GM12878 (cell line): ENCODE data around the gene STK4. TPM values are rescaled to one million over a fixed set of nuclear protein-coding genes. Genes with fewer than 3 reads are reported as not detected.
A peak's percentile ranks its signal among the peaks of the same experiment; 100 is the strongest.

ENCODE experiments used
- ATAC-seq: fragments of 200-7000 bp; cut with Tn5 transposase; 3 replicates; pipeline ENCODE4 v1.9.1; 2020; ENCODE audit warnings: mild to moderate bottlenecking, moderate library complexity
- BruUV-seq: library from RNA; stranded (reverse); fragments of 400-500 nt; replicated peaks from 2 replicates; lab custom pipeline; 2021; lab: Mats Ljungman, UMichigan
- CTCF ChIA-PET: fragments of 300-600 bp; sonication (Branson Sonifier 250); formaldehyde crosslinking; extraction: SDS; loops from one replicate; lab custom pipeline; 2021; ENCODE audit warnings: inconsistent platforms; lab: Yijun Ruan, JAX
- POLR2A ChIA-PET: fragments of 350-600 bp; formaldehyde crosslinking; extraction: SDS; loops from one replicate; lab custom pipeline; 2021; ENCODE audit warnings: inconsistent platforms; lab: Charles Lee
- RAD21 ChIA-PET: fragments of 300-600 bp; sonication (Branson Sonifier 250); formaldehyde crosslinking; loops from one replicate; lab custom pipeline; 2023; ENCODE audit warnings: antibody characterized with exemption; ENCODE audit not compliant: unreplicated experiment; lab: Charles Lee
- SMC1A ChIA-PET: fragments of 300-600 bp; sonication (Branson Sonifier 250); formaldehyde crosslinking; loops from one replicate; lab custom pipeline; 2023; ENCODE audit not compliant: unreplicated experiment, uncharacterized antibody; lab: Charles Lee
- DNase-seq: peaks from one replicate; pipeline ENCODE4 v3.0.0-alpha.2; 2011; ENCODE audit warnings: low read depth, low spot score
- FAIRE-seq: peaks from 3 replicates; lab custom pipeline; 2011; peaks lifted over from hg19 to GRCh38; lab: Jason Lieb, UNC
- H2AFZ ChIP-seq: 2 replicates; pipeline ENCODE4 v1.6.0; 2011; ENCODE audit warnings: low read depth, low read length, control low read depth; ENCODE audit not compliant: control insufficient read depth
- H3K27ac ChIP-seq: 2 replicates; pipeline ENCODE4 v1.5.1; 2011; ENCODE audit warnings: control low read depth; ENCODE audit not compliant: control insufficient read depth, insufficient read depth
- H3K27me3 ChIP-seq, 2 experiments: replicated peaks in 1 of 2; 2 replicates each; pipeline versions ENCODE4 v1.6.0 to v1.6.1; 2011; ENCODE audit warnings: low read length in 1 of 2; ENCODE audit not compliant: control insufficient read depth in 2 of 2, insufficient read depth in 2 of 2
- H3K36me3 ChIP-seq, 2 experiments: 2 replicates each; pipeline ENCODE4 v1.5.1; 2011; ENCODE audit warnings: low read length in 1 of 2; ENCODE audit not compliant: control insufficient read depth in 2 of 2, insufficient read depth in 2 of 2
- H3K4me1 ChIP-seq: 2 replicates; pipeline ENCODE4 v1.6.1; 2011; ENCODE audit warnings: mild to moderate bottlenecking, low read length, moderate library complexity, mixed read lengths; ENCODE audit not compliant: control insufficient read depth, insufficient read depth
- H3K4me2 ChIP-seq: 2 replicates; pipeline ENCODE4 v1.6.0; 2011; ENCODE audit warnings: control low read depth; ENCODE audit not compliant: control insufficient read depth, insufficient read depth
- H3K4me3 ChIP-seq: fragments of 200-600 bp; sonication (generic); 2 replicates; pipeline ENCODE4 v1.5.1; 2016
- H3K79me2 ChIP-seq: 2 replicates; pipeline ENCODE4 v1.6.0; 2011; ENCODE audit warnings: low read length; ENCODE audit not compliant: control insufficient read depth, insufficient read depth
- H3K9ac ChIP-seq: 2 replicates; pipeline ENCODE4 v1.8.0; 2011; ENCODE audit warnings: low read length, control low read depth, mixed read lengths; ENCODE audit not compliant: control insufficient read depth, insufficient read depth
- H3K9me3 ChIP-seq: replicated peaks from 3 replicates; pipeline ENCODE4 v1.5.1; 2011; ENCODE audit warnings: mild to moderate bottlenecking, low read length; ENCODE audit not compliant: control insufficient read depth, insufficient read depth
- H4K20me1 ChIP-seq: 2 replicates; pipeline ENCODE4 v1.6.0; 2011; ENCODE audit not compliant: control insufficient read depth, insufficient read depth
- BRCA1 ChIP-seq: IDR thresholded peaks from 2 replicates; pipeline ENCODE4 v1.6.1; 2011; ENCODE audit warnings: low read depth, low read length, improper control_type of control experiment
- EED ChIP-seq: sonication (generic); IDR thresholded peaks from 2 replicates; pipeline ENCODE4 v1.6.1; 2016; ENCODE audit warnings: antibody characterized with exemption, low read depth
- HDAC2 ChIP-seq: fragments of 200-600 bp; sonication (generic); IDR thresholded peaks from 2 replicates; pipeline ENCODE4 v1.6.1; 2017
- IKZF2 ChIP-seq, 2 experiments: fragments of 450-650 bp; IDR thresholded peaks; 2 replicates each; pipeline ENCODE4 v1.6.1; 2017; ENCODE audit warnings: mild to moderate bottlenecking in 2 of 2, moderate library complexity in 2 of 2
- IRF3 ChIP-seq: fragments of 450-650 bp; IDR thresholded peaks from 2 replicates; pipeline ENCODE4 v1.6.1; 2014; ENCODE audit warnings: mild to moderate bottlenecking
- KAT2A ChIP-seq: conservative IDR thresholded peaks from 2 replicates; pipeline ENCODE4 v1.6.1; 2011; ENCODE audit warnings: low read depth, low read length; ENCODE audit not compliant: control insufficient read depth
- KDM1A ChIP-seq: fragments of 200-600 bp; sonication (generic); IDR thresholded peaks from 2 replicates; pipeline ENCODE4 v1.6.1; 2016; ENCODE audit warnings: borderline replicate concordance
- KLF5 ChIP-seq: fragments of 450-650 bp; IDR thresholded peaks from 2 replicates; pipeline ENCODE4 v1.6.1; 2014; ENCODE audit warnings: mild to moderate bottlenecking; ENCODE audit not compliant: partially characterized antibody
- SMAD5 ChIP-seq: IDR thresholded peaks from 2 replicates; pipeline ENCODE4 v1.6.1; 2016; ENCODE audit warnings: antibody characterized with exemption, low read depth
- TBL1XR1 ChIP-seq: IDR thresholded peaks from 2 replicates; pipeline ENCODE4 v1.6.1; 2012; ENCODE audit warnings: low read depth, low read length, improper control_type of control experiment
- TCF7 ChIP-seq: IDR thresholded peaks from 2 replicates; pipeline ENCODE4 v1.6.1; 2014; ENCODE audit warnings: antibody characterized with exemption, borderline replicate concordance
- whole genome bisulfite sequencing: methylation state at CpG from one replicate; pipeline ENCODE4 v1.1.6; 2016; ENCODE audit warnings: low lambda C conversion rate; ENCODE audit not compliant: insufficient replicate concordance, insufficient coverage; ENCODE audit errors: missing lambda C conversion rate; 5-methylcytosine and 5-hydroxymethylcytosine counted together
- in situ Hi-C: fragments of 300-500 bp; cut with MboI; formaldehyde crosslinking; loops from 9 replicates; pipeline ENCODE4 v1.14.3; 2018; ENCODE audit warnings: mixed read lengths
- intact Hi-C: fragments of 100-400 bp; cut with micrococcal nuclease; formaldehyde crosslinking; loops from one replicate; pipeline ENCODE4 v1.14.2; 2022; ENCODE audit not compliant: unreplicated experiment
- polyA plus RNA-seq, 11 experiments: library from polyadenylated mRNA; depleted of rRNA in 4 of 11; unstranded in 6 of 11; stranded (reverse) in 5 of 11; fragments of >200 nt; fragmentation: Nextera tagmentation in 4 of 11; fragmentation: Illumina TruSeq in 1 of 11; extraction: Ambion mirVana in 4 of 11; extraction: Trizol in 1 of 11; gene quantifications; 1 replicate in 1 of 11; 2 replicates in 10 of 11; pipeline versions ENCODE4 v1.2.1 to v1.2.3, GENCODE V29; 2011 to 2016; ENCODE audit warnings: inconsistent platforms in 2 of 11, missing spikeins in 2 of 11, low read depth in 1 of 11
- total RNA-seq, 4 experiments: library from RNA; depleted of rRNA in 3 of 4; stranded (reverse); fragments of >200 nt in 3 of 4; fragmentation: Illumina TruSeq in 1 of 4; extraction: Trizol in 1 of 4; gene quantifications; 2 replicates each; pipeline versions ENCODE4 v1.2.1 to v1.2.3, GENCODE V29; 2013 to 2021
- TF ChIP-seq, protein P1 (sequence below): fragments of 450-650 bp; IDR thresholded peaks from 2 replicates; pipeline ENCODE4 v1.6.1; 2017; ENCODE audit warnings: mild to moderate bottlenecking, moderate library complexity
- TF ChIP-seq, protein P2 (sequence below): fragments of 450-650 bp; IDR thresholded peaks from 2 replicates; pipeline ENCODE4 v1.6.1; 2017; ENCODE audit warnings: mild to moderate bottlenecking, low read depth, inconsistent platforms; ENCODE audit not compliant: poor library complexity, severe bottlenecking

Gene STK4
- total and polyA plus RNA-seq, 10 of the 15 experiments (the other 5 are each of a cell fraction or from before 2014, with no cell fraction given) = 24.0 to 135 (median 89.7) TPM

GRCh38 chr20:44967207-44967807 is 995 bp downstream of the STK4 start (continued):
- TF ChIP-seq, protein P1, sequence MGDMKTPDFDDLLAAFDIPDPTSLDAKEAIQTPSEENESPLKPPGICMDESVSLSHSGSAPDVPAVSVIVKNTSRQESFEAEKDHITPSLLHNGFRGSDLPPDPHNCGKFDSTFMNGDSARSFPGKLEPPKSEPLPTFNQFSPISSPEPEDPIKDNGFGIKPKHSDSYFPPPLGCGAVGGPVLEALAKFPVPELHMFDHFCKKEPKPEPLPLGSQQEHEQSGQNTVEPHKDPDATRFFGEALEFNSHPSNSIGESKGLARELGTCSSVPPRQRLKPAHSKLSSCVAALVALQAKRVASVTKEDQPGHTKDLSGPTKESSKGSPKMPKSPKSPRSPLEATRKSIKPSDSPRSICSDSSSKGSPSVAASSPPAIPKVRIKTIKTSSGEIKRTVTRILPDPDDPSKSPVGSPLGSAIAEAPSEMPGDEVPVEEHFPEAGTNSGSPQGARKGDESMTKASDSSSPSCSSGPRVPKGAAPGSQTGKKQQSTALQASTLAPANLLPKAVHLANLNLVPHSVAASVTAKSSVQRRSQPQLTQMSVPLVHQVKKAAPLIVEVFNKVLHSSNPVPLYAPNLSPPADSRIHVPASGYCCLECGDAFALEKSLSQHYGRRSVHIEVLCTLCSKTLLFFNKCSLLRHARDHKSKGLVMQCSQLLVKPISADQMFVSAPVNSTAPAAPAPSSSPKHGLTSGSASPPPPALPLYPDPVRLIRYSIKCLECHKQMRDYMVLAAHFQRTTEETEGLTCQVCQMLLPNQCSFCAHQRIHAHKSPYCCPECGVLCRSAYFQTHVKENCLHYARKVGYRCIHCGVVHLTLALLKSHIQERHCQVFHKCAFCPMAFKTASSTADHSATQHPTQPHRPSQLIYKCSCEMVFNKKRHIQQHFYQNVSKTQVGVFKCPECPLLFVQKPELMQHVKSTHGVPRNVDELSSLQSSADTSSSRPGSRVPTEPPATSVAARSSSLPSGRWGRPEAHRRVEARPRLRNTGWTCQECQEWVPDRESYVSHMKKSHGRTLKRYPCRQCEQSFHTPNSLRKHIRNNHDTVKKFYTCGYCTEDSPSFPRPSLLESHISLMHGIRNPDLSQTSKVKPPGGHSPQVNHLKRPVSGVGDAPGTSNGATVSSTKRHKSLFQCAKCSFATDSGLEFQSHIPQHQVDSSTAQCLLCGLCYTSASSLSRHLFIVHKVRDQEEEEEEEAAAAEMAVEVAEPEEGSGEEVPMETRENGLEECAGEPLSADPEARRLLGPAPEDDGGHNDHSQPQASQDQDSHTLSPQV = no peak
- TF ChIP-seq KDM1A (no peak), EED (0 out of 2 replicates have a peak, but pooled peaks have one; percentile 25), BRCA1 (no peak), KLF5 (no peak)

GRCh38 chr20:44969300-44969894 is 3.1 kb downstream of the STK4 start:
- Histone ChIP-seq H3K4me3 (peak overlapping the region; percentile 95), H4K20me1 (no peaks in the 10 kb centered on the region), H3K9me3 (no peaks in the 10 kb centered on the region), H3K4me1 (peaks cover 3% of the 10 kb centered on the region), H3K36me3 (peaks cover 2 to 12% of the 10 kb centered on the region in 2 experiments; a peak in 3 of 4 replicates), H3K27ac (peak overlapping the region; percentile 95), H2AFZ (no peak overlapping the region), H3K9ac (peak overlapping the region; percentile 46), H3K4me2 (peak overlapping the region; percentile 97), H3K27me3 (no peaks in the 10 kb centered on the region), H3K79me2 (peaks cover 84% of the 10 kb centered on the region)
- TF ChIP-seq IKZF2 (IDR thresholded peaks at IDR 0.05) (peak in 1 of 2 experiments; percentile 14; a peak in 1 of 4 replicates), EED (peak; percentile 73), TCF7 (0 out of 2 replicates have a peak, but pooled peaks have one; percentile 27), SMAD5 (no peak), KAT2A (no peak), TBL1XR1 (0 out of 2 replicates have a peak, but pooled peaks have one; percentile 23), HDAC2 (no peak), IRF3 (no peak)
- TF ChIP-seq, protein P2, sequence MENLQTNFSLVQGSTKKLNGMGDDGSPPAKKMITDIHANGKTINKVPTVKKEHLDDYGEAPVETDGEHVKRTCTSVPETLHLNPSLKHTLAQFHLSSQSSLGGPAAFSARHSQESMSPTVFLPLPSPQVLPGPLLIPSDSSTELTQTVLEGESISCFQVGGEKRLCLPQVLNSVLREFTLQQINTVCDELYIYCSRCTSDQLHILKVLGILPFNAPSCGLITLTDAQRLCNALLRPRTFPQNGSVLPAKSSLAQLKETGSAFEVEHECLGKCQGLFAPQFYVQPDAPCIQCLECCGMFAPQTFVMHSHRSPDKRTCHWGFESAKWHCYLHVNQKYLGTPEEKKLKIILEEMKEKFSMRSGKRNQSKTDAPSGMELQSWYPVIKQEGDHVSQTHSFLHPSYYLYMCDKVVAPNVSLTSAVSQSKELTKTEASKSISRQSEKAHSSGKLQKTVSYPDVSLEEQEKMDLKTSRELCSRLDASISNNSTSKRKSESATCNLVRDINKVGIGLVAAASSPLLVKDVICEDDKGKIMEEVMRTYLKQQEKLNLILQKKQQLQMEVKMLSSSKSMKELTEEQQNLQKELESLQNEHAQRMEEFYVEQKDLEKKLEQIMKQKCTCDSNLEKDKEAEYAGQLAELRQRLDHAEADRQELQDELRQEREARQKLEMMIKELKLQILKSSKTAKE = peak; percentile 17
- intact Hi-C loops = no loop called here
- in situ Hi-C loops = no loop called here
- CTCF ChIA-PET = interaction anchor here (1.5 to 3.0 kb wide), 2 partner anchors 9 to 42 kb away, joined by 5 to 7 read pairs; no protein-coding TSS in a partner anchor
- ATAC-seq = peak; percentile 39
- RAD21 ChIA-PET = interaction anchor here (3.2 to 3.8 kb wide), 2 partner anchors 9 to 21 kb away, joined by 10 to 24 read pairs; no protein-coding TSS in a partner anchor
- FAIRE-seq = no peak
- 7% methylated on average over 3 of the region's 3 CpGs for WGBS
- POLR2A ChIA-PET = interaction anchor here (5.7 kb wide), 1 partner anchor 9 kb away, joined by 48 read pairs; no protein-coding TSS in a partner anchor
- SMC1A ChIA-PET = interaction anchor here (0.9 to 3.1 kb wide), 3 partner anchors 9 to 27 kb away, joined by 3 to 18 read pairs (median 3); no protein-coding TSS in a partner anchor
- no peak for DNase-seq
- no TSS peak for BruUV-seq
